ENCODE measurements around the gene GNB1L. TPM values are rescaled to one million over a fixed set of nuclear protein-coding genes. Genes with fewer than 3 reads are reported as not detected.

GNB1L gene
- total and polyA plus RNA-seq, 4 donors: 4.5 to 9.3 (median 6.7) TPM

DNA sequence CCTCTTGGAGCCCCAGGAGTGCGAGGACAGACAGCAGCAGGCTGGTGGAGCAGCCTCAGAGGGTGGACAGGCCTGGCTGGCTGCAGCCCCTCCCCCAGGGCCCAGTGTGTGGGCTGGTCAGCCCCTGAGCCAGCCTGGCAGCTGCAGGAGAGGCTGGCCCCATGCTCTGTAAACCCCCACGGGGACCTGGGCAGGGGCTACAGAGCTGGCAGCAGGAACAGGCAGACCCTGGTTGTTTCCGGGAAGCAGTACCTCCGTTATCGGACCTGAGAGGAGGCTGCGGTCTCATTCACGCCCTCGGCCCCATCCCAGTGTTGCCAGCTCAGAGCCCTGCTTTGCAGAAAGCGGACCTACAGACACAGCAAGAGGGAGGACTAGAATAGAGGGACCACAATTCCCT lies 48.4 kb upstream of the GNB1L start:
- TF ChIP-seq, protein P1, sequence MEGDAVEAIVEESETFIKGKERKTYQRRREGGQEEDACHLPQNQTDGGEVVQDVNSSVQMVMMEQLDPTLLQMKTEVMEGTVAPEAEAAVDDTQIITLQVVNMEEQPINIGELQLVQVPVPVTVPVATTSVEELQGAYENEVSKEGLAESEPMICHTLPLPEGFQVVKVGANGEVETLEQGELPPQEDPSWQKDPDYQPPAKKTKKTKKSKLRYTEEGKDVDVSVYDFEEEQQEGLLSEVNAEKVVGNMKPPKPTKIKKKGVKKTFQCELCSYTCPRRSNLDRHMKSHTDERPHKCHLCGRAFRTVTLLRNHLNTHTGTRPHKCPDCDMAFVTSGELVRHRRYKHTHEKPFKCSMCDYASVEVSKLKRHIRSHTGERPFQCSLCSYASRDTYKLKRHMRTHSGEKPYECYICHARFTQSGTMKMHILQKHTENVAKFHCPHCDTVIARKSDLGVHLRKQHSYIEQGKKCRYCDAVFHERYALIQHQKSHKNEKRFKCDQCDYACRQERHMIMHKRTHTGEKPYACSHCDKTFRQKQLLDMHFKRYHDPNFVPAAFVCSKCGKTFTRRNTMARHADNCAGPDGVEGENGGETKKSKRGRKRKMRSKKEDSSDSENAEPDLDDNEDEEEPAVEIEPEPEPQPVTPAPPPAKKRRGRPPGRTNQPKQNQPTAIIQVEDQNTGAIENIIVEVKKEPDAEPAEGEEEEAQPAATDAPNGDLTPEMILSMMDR (IDR thresholded peaks at IDR 0.05; ENCODE audit: control extremely low read depth, extremely low read depth): no peak
- ATAC-seq (ENCODE audit: insufficient read depth, low FRiP score): no peak
- H3K27me3 ChIP-seq (ENCODE audit: control insufficient read depth in 3 of 3, insufficient read depth in 3 of 3, low read length in 2 of 3): no peaks in the 10 kb centered on the region
- no peaks in the 10 kb centered on the region for H3K9me3 ChIP-seq (ENCODE audit: control insufficient read depth in 4 of 4, insufficient read depth in 3 of 4, low read length in 3 of 4)
- no peak for DNase-seq
- WGBS, 2 donors: 93 to 94% methylated on average over 9 of the region's 9 CpGs
- H3K36me3 ChIP-seq (ENCODE audit: control insufficient read depth in 4 of 4, insufficient read depth in 4 of 4, low read length in 4 of 4): peaks cover 0 to 33% (median 0%) of the 10 kb centered on the region in 4 donors
- H3K27ac ChIP-seq (ENCODE audit: low read depth in 1 of 2, low read length in 1 of 2): no peak overlapping the region
- H3K4me3 ChIP-seq: no peak overlapping the region
- H3K9ac ChIP-seq (ENCODE audit: insufficient read depth in 1 of 2, low read length in 2 of 2): no peak overlapping the region
- H3K4me1 ChIP-seq (ENCODE audit: control insufficient read depth in 5 of 5, insufficient read depth in 5 of 5, low read length in 5 of 5): peaks cover 0 to 19% (median 0%) of the 10 kb centered on the region in 5 donors

DNA sequence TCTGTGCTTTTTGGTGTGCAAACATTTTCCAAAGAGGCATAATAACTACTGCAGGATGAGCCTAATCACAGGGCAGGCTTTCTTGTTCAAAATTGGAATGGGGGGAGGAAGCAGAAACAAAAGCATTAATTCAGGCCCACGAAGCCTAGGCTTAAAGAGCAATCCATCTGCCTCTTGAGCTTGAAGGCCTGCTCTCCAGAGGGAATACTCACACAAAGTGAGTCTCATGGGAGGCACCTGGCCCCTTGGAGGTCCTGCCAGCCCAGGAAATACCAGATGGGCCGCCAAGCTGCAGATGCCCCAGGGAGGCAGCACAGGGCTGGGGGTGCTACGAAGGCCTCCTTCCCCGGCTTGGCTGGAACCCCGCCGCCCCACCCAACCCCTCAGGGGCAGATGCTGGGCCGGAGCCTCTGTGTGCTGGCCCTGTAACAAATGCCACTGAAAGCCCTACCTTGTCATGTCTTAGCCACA lies 47.6 kb upstream of the GNB1L start:
- no peak overlapping the region for H3K27ac ChIP-seq (ENCODE audit: low read depth in 1 of 2, low read length in 1 of 2)
- no peaks in the 10 kb centered on the region for H3K9me3 ChIP-seq (ENCODE audit: control insufficient read depth in 4 of 4, insufficient read depth in 3 of 4, low read length in 3 of 4)
- no peak for DNase-seq
- 95% methylated on average over 7 of the region's 7 CpGs for WGBS, 2 donors
- no peaks in the 10 kb centered on the region for H3K27me3 ChIP-seq (ENCODE audit: control insufficient read depth in 3 of 3, insufficient read depth in 3 of 3, low read length in 2 of 3)
- H3K4me3 ChIP-seq: no peak overlapping the region
- H3K36me3 ChIP-seq (ENCODE audit: control insufficient read depth in 4 of 4, insufficient read depth in 4 of 4, low read length in 4 of 4): peaks cover 0 to 36% (median 0%) of the 10 kb centered on the region in 4 donors
- H3K9ac ChIP-seq (ENCODE audit: insufficient read depth in 1 of 2, low read length in 2 of 2): peak overlapping the region in 1 of 2 donors; percentile 9
- no peak for ATAC-seq (ENCODE audit: insufficient read depth, low FRiP score)
- peaks cover 0 to 19% (median 0%) of the 10 kb centered on the region in 5 donors for H3K4me1 ChIP-seq (ENCODE audit: control insufficient read depth in 5 of 5, insufficient read depth in 5 of 5, low read length in 5 of 5)
- TF ChIP-seq, protein P1 (IDR thresholded peaks at IDR 0.05; ENCODE audit: control extremely low read depth, extremely low read depth): no peak

DNA sequence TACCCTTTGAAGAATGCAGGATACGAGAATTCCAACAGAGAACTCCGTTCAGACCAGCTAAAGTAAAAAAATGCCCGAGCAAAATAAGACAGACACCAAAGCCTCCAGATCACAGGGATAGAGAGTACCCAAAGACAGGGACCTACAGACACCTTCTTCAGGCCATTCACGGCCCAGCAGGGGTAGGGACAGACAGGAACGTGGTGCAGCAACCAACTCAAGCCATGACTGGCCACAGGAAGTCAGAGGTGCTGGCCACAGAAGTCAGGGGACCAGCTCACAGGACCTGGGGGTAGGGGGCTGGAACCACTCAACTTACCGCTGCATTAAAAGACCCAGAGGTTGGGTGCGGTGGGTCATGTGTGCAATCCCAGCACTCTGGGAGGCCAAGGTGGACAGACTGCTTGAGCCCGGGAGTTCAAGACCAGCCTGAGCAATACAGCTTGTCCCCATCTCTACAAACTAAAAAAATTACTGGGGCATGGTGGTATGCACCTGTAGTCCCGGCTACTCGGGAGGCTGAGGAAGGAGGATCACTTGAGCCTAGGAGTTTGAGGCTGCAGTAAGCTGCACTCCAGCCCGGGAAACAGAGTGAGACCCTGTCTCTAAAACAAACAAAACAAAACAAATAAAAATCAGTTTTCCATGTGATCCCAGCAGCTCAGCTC lies 47.0 kb upstream of the GNB1L start:
- Histone ChIP-seq H3K9ac (ENCODE audit: insufficient read depth in 1 of 2, low read length in 2 of 2) (no peak overlapping the region), H3K4me1 (ENCODE audit: control insufficient read depth in 5 of 5, insufficient read depth in 5 of 5, low read length in 5 of 5) (peaks cover 0 to 19% (median 0%) of the 10 kb centered on the region in 5 donors), H3K27me3 (ENCODE audit: control insufficient read depth in 3 of 3, insufficient read depth in 3 of 3, low read length in 2 of 3) (no peaks in the 10 kb centered on the region), H3K4me3 (no peak overlapping the region), H3K9me3 (ENCODE audit: control insufficient read depth in 4 of 4, insufficient read depth in 3 of 4, low read length in 3 of 4) (no peaks in the 10 kb centered on the region), H3K36me3 (ENCODE audit: control insufficient read depth in 4 of 4, insufficient read depth in 4 of 4, low read length in 4 of 4) (peaks cover 0 to 36% (median 0%) of the 10 kb centered on the region in 4 donors), H3K27ac (ENCODE audit: low read depth in 1 of 2, low read length in 1 of 2) (no peak overlapping the region)
- DNase-seq (no peak), ATAC-seq (ENCODE audit: insufficient read depth, low FRiP score) (no peak)
- TF ChIP-seq, protein P1 (IDR thresholded peaks at IDR 0.05; ENCODE audit: control extremely low read depth, extremely low read depth): no peak
- 90 to 94% methylated on average over 11 of the region's 11 CpGs for WGBS, 2 donors
